Measurements from ENCODE around the gene VEPH1. TPM values are rescaled to one million over a fixed set of nuclear protein-coding genes. Genes with fewer than 3 reads are reported as not detected.

Gene VEPH1
- total RNA-seq = 13.0 TPM

GRCh38 chr3:157502916-157503595, at the start of gene VEPH1:
VEPH1 (minus strand) TSS chr3:157503416; CDS start chr3:157495349, 8,067 bp downstream.
- DNase-seq (ENCODE audit: low spot score in 2 of 2) = no peak
- FAIRE-seq = no peak

DNA sequence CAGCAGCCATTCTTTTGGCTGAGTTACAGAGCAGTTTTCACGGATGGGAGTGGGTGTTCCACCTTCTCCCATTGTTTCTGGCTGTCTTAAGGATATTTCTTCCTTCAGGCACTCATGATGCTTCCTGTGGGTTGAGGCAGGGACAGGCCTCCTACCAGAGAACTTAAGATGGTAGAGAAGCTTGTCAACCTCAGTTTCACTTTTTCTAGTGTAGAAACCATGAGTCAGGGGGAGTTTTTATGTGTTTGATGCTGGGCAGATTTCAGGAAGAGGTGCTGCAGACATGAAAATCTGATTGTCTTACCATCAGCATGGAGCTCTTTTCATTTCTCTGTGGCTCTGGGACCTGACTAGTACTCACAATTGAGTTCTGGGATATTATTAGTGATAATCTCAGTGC, 48.7 kb upstream of the VEPH1 start:
- DNase-seq (ENCODE audit: low spot score in 2 of 2) = no peak
- no peak for FAIRE-seq

GRCh38 chr3:157549498-157549897, 46.3 kb upstream of the VEPH1 start:
- no peak for FAIRE-seq
- no peak for DNase-seq (ENCODE audit: low spot score in 2 of 2)

GRCh38 chr3:157544501-157545130, 41.4 kb upstream of the VEPH1 start:
- DNase-seq (ENCODE audit: low spot score in 2 of 2) (no peak), FAIRE-seq (no peak)

- FAIRE-seq = no peak
Observed at GRCh38 chr3:157543501-157544035, 40.4 kb upstream of the VEPH1 start.

DNA sequence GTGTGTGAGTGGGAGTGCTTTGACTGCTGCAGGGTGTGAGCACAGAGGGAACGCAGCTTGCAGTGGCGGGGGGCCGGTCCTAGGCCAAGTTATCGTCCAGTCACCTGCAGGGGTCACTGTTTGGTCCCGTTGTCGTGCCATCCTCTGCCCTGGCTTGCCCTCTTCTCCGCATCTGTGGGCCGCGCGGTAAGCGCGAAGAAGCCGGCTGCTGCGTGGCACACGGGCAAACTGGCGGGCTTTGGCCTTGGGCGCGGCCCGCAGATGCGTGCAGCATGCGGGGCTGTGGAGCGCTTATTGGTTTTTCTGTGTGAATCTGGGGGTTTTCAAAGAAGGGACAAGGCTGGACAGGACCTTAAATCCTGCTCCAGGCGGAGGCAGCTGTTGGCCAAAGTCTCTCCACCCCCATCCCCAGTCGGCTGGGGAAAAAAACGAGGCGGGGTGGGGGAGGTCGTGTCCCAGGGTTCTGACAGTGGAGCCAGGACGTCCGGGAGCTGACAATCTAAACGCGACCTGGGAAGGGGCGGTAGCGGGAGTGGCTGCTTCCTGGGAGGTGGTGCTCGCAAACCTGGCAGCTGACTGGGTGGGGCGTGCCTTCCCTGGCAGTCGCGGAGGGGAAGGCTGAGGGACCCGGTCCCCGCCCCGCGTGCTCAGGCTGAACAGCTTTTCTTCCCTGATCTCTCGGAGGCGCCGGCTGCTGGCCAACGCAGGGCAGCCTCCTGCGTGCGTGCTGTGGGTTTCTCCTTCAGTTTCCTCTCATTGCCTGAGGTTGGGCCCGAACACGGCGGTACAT, 39.7 kb upstream of the VEPH1 start:
- DNase-seq (ENCODE audit: low spot score in 2 of 2) (peak in 1 of 2 donors; percentile 35), FAIRE-seq (no peak)

More at GRCh38 chr3:157543501-157544035, 40.4 kb upstream of the VEPH1 start:
- DNase-seq (ENCODE audit: low spot score in 2 of 2) = no peak

- DNase-seq (ENCODE audit: low spot score in 2 of 2) (no peak), FAIRE-seq (no peak)
Observed at GRCh38 chr3:157541506-157542236, 38.5 kb upstream of the VEPH1 start.

- FAIRE-seq = no peak
- DNase-seq (ENCODE audit: low spot score in 2 of 2) = no peak
Observed at GRCh38 chr3:157540656-157541055, 37.4 kb upstream of the VEPH1 start.

DNA sequence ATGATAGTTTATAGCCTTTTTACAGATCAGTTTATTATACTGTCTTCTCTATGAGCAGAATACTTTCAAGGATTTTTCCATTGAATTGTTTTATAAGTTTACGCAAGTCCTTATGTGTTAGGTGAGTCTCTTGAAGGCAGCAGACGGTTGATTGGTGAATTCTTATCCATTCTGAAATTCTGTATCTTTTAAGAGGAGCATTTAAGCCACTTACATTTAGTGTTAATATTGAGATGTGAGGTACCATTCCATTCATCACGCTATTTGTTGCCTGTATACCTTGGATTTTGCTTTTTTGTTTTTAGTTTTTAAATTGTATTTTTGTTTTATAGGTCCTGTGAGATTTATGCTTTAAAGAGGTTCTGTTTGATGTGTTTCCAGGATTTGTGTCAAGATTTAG, 32.5 kb upstream of the VEPH1 start:
- FAIRE-seq (no peak), DNase-seq (ENCODE audit: low spot score in 2 of 2) (no peak)

GRCh38 chr3:157534725-157535161, 31.5 kb upstream of the VEPH1 start:
- DNase-seq (ENCODE audit: low spot score in 2 of 2) (no peak), FAIRE-seq (no peak)

GRCh38 chr3:157533298-157534070, 30.3 kb upstream of the VEPH1 start:
- no peak for FAIRE-seq
- no peak for DNase-seq (ENCODE audit: low spot score in 2 of 2)

DNA sequence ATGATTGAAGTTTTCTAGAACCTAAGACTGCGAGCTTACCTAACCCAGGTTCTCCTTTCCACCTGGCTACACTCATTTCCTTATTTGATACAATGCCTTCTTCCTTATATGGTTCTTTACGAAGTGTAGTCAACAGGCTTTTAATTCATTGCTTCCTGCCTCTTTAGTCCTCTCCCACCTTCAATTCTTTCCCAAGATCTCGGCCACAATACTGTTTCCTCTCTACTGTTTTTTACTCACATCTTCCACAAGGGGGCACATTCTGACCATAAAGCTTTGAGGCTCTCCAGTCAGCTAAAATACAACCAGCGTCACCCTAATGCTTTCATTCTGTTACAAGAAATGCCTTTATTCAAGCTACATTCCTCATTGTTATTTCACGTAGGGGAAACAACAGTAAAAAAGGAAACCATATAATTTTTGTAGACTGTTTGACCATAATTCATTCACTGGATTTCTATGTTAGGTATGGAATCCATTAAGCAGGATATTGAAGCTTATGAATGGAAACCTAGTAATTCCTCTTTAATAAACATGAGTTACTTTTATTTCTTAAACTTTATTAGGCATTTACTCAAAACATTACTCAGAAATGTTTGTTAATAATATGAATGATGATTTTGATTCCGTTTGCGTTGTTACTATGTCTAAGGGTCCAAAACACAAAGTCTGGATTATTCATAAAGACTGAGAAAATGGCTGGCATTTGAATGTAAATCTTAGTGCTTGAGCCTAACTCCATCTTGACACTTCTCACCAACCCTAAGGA, 29.5 kb upstream of the VEPH1 start:
- peak in 1 of 2 donors; percentile 43 for DNase-seq (ENCODE audit: low spot score in 2 of 2)
- FAIRE-seq = no peak

GRCh38 chr3:157531771-157532170, 28.6 kb upstream of the VEPH1 start:
- no peak for DNase-seq (ENCODE audit: low spot score in 2 of 2)
- no peak for FAIRE-seq

GRCh38 chr3:157531301-157531660, 28.1 kb upstream of the VEPH1 start:
- DNase-seq (ENCODE audit: low spot score in 2 of 2) = no peak
- no peak for FAIRE-seq

DNA sequence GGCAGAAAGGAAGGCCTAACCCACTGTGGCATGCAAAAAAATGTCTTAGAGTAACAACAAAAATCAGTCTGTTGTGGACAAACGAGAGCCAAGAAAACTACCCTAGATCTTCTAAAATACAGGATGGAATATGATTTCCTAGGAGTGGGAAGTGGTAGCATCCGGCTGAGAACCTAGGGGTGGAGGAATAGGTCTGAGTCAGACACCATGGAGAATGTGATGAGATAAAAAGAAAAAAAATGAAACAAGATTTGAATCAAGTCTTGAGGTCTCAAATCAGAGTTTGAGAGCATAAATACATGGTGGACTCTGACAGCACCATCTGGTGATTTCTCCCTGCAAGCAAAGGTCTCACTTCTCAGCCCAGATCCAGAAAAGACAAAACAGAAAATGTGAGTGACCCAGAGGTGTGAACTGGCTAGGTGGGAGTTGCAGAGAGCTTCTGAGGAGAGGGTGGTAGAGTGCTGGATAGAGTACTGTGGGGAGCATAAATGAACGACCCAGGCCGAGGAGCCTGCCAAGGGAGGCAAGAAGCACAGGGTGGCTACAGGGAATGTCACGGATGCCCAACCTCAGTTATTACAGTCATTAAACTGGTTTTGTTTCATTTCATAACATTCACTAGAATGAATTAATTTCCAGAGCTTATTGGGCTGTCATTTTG, 27.6 kb upstream of the VEPH1 start:
- no peak for DNase-seq (ENCODE audit: low spot score in 2 of 2)
- FAIRE-seq = no peak

GRCh38 chr3:157529751-157530150, 26.5 kb upstream of the VEPH1 start:
- FAIRE-seq (no peak), DNase-seq (ENCODE audit: low spot score in 2 of 2) (no peak)

GRCh38 chr3:157529085-157529484, 25.9 kb upstream of the VEPH1 start:
- FAIRE-seq (no peak), DNase-seq (ENCODE audit: low spot score in 2 of 2) (no peak)

- no peak for FAIRE-seq
- DNase-seq (ENCODE audit: low spot score in 2 of 2) = no peak
Observed at GRCh38 chr3:157527131-157527881, 24.1 kb upstream of the VEPH1 start.

Measured in frontal cortex (tissue), 4 donors.